HepG2 (cell line): Measurements from ENCODE around the gene FKBP5. TPM values are rescaled to one million over a fixed set of nuclear protein-coding genes. Genes with fewer than 3 reads are reported as not detected.

Experiments used
- ATAC-seq: fragments of 200-7000 bp; cut with Tn5 transposase; 3 replicates; pipeline ENCODE4 v1.9.1; 2020; ENCODE audit warnings: mild to moderate bottlenecking, moderate library complexity
- BruUV-seq: library from RNA; stranded (reverse); fragments of 400-500 nt; replicated peaks from 2 replicates; lab custom pipeline; 2021; lab: Mats Ljungman, UMichigan
- CTCF ChIA-PET: fragments of 300-600 bp; formaldehyde crosslinking; extraction: SDS; loops from one replicate; lab custom pipeline; 2021; ENCODE audit warnings: low total read pairs, inconsistent platforms, low intra/inter-chr PET ratio; lab: Yijun Ruan, JAX
- POLR2A ChIA-PET: fragments of 350-600 bp; sonication (Branson Sonifier 250); formaldehyde crosslinking; loops from one replicate; lab custom pipeline; 2020; ENCODE audit warnings: antibody characterized with exemption, inconsistent platforms; lab: Yijun Ruan, JAX
- DNase-seq: peaks from one replicate; pipeline ENCODE4 v3.0.0-alpha.2; 2015; ENCODE audit warnings: low spot score
- FAIRE-seq: peaks from 3 replicates; lab custom pipeline; 2011; peaks lifted over from hg19 to GRCh38; lab: Jason Lieb, UNC
- H2AFZ ChIP-seq: one replicate; pipeline ENCODE4 v1.6.1; 2011; ENCODE audit warnings: low read length, inconsistent platforms
- H3K27ac ChIP-seq: fragments of 300-600 bp; 3 replicates; pipeline ENCODE4 v1.8.0; 2011; ENCODE audit warnings: mixed run types, mild to moderate bottlenecking, mixed read lengths, low read length, inconsistent platforms; ENCODE audit not compliant: insufficient read depth; ENCODE audit errors: extremely low read length
- H3K27me3 ChIP-seq, 2 experiments: fragments of 200-600 bp in 1 of 2; 2 replicates in 1 of 2; 3 replicates in 1 of 2; pipeline versions ENCODE4 v1.6.0 to v1.8.0; 2011; ENCODE audit warnings: low read length in 2 of 2, mild to moderate bottlenecking in 2 of 2, moderate library complexity in 2 of 2, inconsistent platforms in 1 of 2; ENCODE audit not compliant: insufficient read depth in 2 of 2, control insufficient read depth in 1 of 2
- H3K36me3 ChIP-seq, 2 experiments: fragments of 200-600 bp in 1 of 2; replicated peaks in 1 of 2; 2 replicates in 1 of 2; 3 replicates in 1 of 2; pipeline versions ENCODE4 v1.5.1 to v1.8.0; 2011; ENCODE audit warnings: low read length in 2 of 2, inconsistent platforms in 1 of 2; ENCODE audit not compliant: insufficient read depth in 2 of 2, control insufficient read depth in 1 of 2
- H3K4me1 ChIP-seq: 2 replicates; pipeline ENCODE4 v1.5.1; 2012; ENCODE audit warnings: low read length, inconsistent platforms; ENCODE audit not compliant: insufficient read depth
- H3K4me2 ChIP-seq: 2 replicates; pipeline ENCODE4 v1.6.0; 2011; ENCODE audit warnings: low read depth, low read length, inconsistent platforms
- H3K4me3 ChIP-seq, 3 experiments: fragments of 200-600 bp in 1 of 3; sonication (generic), shearing (Covaris generic) in 1 of 3; replicated peaks in 1 of 3; 2 replicates each; pipeline ENCODE4 v1.5.1; 2011 to 2016; ENCODE audit warnings: low read length in 3 of 3, inconsistent platforms in 2 of 3, low read depth in 2 of 3, mild to moderate bottlenecking in 2 of 3, control low read depth in 1 of 3, mixed read lengths in 1 of 3; ENCODE audit not compliant: insufficient read depth in 1 of 3
- H3K79me2 ChIP-seq: one replicate; pipeline ENCODE4 v1.6.1; 2011; ENCODE audit warnings: low read length, inconsistent platforms; ENCODE audit not compliant: insufficient read depth
- H3K9ac ChIP-seq: 2 replicates; pipeline ENCODE4 v1.6.0; 2011; ENCODE audit warnings: mild to moderate bottlenecking, low read depth, low read length, inconsistent platforms; ENCODE audit not compliant: insufficient read depth
- H3K9me3 ChIP-seq: 2 replicates; pipeline ENCODE4 v1.5.1; 2012; ENCODE audit warnings: mild to moderate bottlenecking, low read length
- H4K20me1 ChIP-seq: 2 replicates; pipeline ENCODE4 v1.6.0; 2011; ENCODE audit warnings: inconsistent platforms, mild to moderate bottlenecking, low read length, moderate library complexity; ENCODE audit not compliant: insufficient read depth
- GZF1 ChIP-seq: sonication (generic); formaldehyde crosslinking; IDR thresholded peaks from 2 replicates; pipeline ENCODE4 v1.5.1; 2020; ENCODE audit warnings: mild to moderate bottlenecking, missing genetic modification reagents
- MAX ChIP-seq: IDR thresholded peaks from 2 replicates; pipeline ENCODE4 v1.6.1; 2012; ENCODE audit warnings: inconsistent platforms
- NR2F6 ChIP-seq, 2 experiments: IDR thresholded peaks; 2 replicates each; pipeline ENCODE4 v1.6.1; 2016; ENCODE audit warnings: antibody characterized with exemption in 1 of 2, mild to moderate bottlenecking in 1 of 2
- ZNF12 ChIP-seq: sonication (generic); formaldehyde crosslinking; IDR thresholded peaks from 2 replicates; pipeline ENCODE4 v1.5.0; 2020; ENCODE audit warnings: missing genetic modification reagents
- ZNF629 ChIP-seq: sonication (generic); formaldehyde crosslinking; conservative IDR thresholded peaks from 2 replicates; pipeline ENCODE4 v1.5.0; 2020; ENCODE audit warnings: missing genetic modification reagents
- WGBS: methylation state at CpG from one replicate; pipeline ENCODE4 v1.1.6; 2017; ENCODE audit warnings: low lambda C conversion rate; 5-methylcytosine and 5-hydroxymethylcytosine counted together
- in situ Hi-C: cut with HindIII; loops from 2 replicates; pipeline ENCODE4 v1.10.0; 2017; ENCODE audit warnings: low pct_unique_long_range_greater_than_20kb; ENCODE audit not compliant: extremely low pct_ligation_motif_present
- intact Hi-C: fragments of 100-400 bp; cut with micrococcal nuclease; formaldehyde crosslinking; loops from one replicate; pipeline ENCODE4 v1.10.0; 2022; ENCODE audit not compliant: unreplicated experiment
- polyA plus RNA-seq, 8 experiments: library from polyadenylated mRNA; depleted of rRNA in 3 of 8; stranded (reverse) in 7 of 8; unstranded in 1 of 8; fragments of >200 nt; fragmentation: Illumina TruSeq in 4 of 8; extraction: Trizol in 4 of 8; gene quantifications; 2 replicates each; pipeline versions ENCODE4 v1.2.1 to v1.2.3, GENCODE V29; 2011 to 2016; ENCODE audit warnings: low read depth in 4 of 8, missing spikeins in 1 of 8, mixed read lengths in 1 of 8; ENCODE audit not compliant: insufficient read depth in 1 of 8
- total RNA-seq, 5 experiments: library from RNA; depleted of rRNA; stranded (reverse); fragments of >200 nt; fragmentation: Illumina TruSeq; extraction: Trizol; gene quantifications; 2 replicates each; pipeline ENCODE4 v1.2.3, GENCODE V29; 2016; ENCODE audit warnings: low read depth in 1 of 5
- TF ChIP-seq, protein P1 (sequence below): sonication (generic); formaldehyde crosslinking; IDR thresholded peaks from 2 replicates; pipeline ENCODE4 v1.4.0; 2020; ENCODE audit warnings: missing genetic modification reagents, borderline replicate concordance
- TF ChIP-seq, protein P2 (sequence below): sonication (generic); formaldehyde crosslinking; IDR thresholded peaks from 2 replicates; pipeline ENCODE4 v1.4.0; 2020; ENCODE audit warnings: missing genetic modification reagents
- TF ChIP-seq, protein P3 (sequence below): sonication (generic); formaldehyde crosslinking; IDR thresholded peaks from 2 replicates; pipeline ENCODE4 v1.4.0; 2020; ENCODE audit warnings: mild to moderate bottlenecking, missing genetic modification reagents
- TF ChIP-seq, protein P4 (sequence below): sonication (generic); formaldehyde crosslinking; IDR thresholded peaks from 2 replicates; pipeline ENCODE4; 2020; ENCODE audit warnings: missing genetic modification reagents, mild to moderate bottlenecking, borderline replicate concordance

Gene FKBP5
- total and polyA plus RNA-seq, 2 of the 13 experiments (the other 11 are each of a cell fraction or from before 2014, with no cell fraction given) = 8.0 to 17.4 TPM

GRCh38 chr6:35723587-35723986 is 34.9 kb upstream of the FKBP5 start:
- H3K27ac ChIP-seq = no peak overlapping the region
- ChIA-PET POLR2A (interaction anchor here (1.0 kb wide), 1 partner anchor 9 kb away, joined by 4 read pairs; no protein-coding TSS in a partner anchor), CTCF (no interaction called here)
- H3K9ac ChIP-seq = no peak overlapping the region
- ATAC-seq (no peak), DNase-seq (no peak), FAIRE-seq (no peak)
- no peaks in the 10 kb centered on the region; a peak in 1 of 5 replicates for H3K27me3 ChIP-seq
- no peak overlapping the region for H3K4me3 ChIP-seq
- no peaks in the 10 kb centered on the region for H3K36me3 ChIP-seq
- no peaks in the 10 kb centered on the region for H3K79me2 ChIP-seq
- H3K9me3 ChIP-seq = no peaks in the 10 kb centered on the region
- no peak overlapping the region for H2AFZ ChIP-seq
- BruUV-seq = no TSS peak
- TF ChIP-seq, protein P1, sequence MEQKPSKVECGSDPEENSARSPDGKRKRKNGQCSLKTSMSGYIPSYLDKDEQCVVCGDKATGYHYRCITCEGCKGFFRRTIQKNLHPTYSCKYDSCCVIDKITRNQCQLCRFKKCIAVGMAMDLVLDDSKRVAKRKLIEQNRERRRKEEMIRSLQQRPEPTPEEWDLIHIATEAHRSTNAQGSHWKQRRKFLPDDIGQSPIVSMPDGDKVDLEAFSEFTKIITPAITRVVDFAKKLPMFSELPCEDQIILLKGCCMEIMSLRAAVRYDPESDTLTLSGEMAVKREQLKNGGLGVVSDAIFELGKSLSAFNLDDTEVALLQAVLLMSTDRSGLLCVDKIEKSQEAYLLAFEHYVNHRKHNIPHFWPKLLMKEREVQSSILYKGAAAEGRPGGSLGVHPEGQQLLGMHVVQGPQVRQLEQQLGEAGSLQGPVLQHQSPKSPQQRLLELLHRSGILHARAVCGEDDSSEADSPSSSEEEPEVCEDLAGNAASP (CRISPR knock-in tag) = no peak
- 0 out of 2 replicates have a peak overlapping the region, but pooled peaks have one; percentile 9 for H3K4me2 ChIP-seq
- intact Hi-C loops = no loop called here
- WGBS = 83% methylated on average over 2 of the region's 2 CpGs
- no peaks in the 10 kb centered on the region for H4K20me1 ChIP-seq
- peaks cover 77% of the 10 kb centered on the region for H3K4me1 ChIP-seq
- in situ Hi-C loops = no loop called here

- in situ Hi-C loops (no loop called here), intact Hi-C loops (no loop called here)
- Histone ChIP-seq H3K79me2 (no peaks in the 10 kb centered on the region), H3K36me3 (no peaks in the 10 kb centered on the region), H2AFZ (peak overlapping the region; percentile 24), H3K4me3 (no peak overlapping the region), H3K4me1 (peaks cover 73% of the 10 kb centered on the region), H3K27me3 (no peaks in the 10 kb centered on the region; a peak in 1 of 5 replicates), H3K27ac (no peak overlapping the region), H4K20me1 (no peaks in the 10 kb centered on the region), H3K9ac (no peak overlapping the region), H3K4me2 (peak overlapping the region; percentile 22), H3K9me3 (no peaks in the 10 kb centered on the region)
- CTCF ChIA-PET = no interaction called here
- no peak for DNase-seq
- BruUV-seq = no TSS peak
- FAIRE-seq = no peak
- ATAC-seq = peak; percentile 16
- POLR2A ChIA-PET = interaction anchor here (0.8 kb wide), 1 partner anchor 35 kb away, joined by 4 read pairs; no protein-coding TSS in a partner anchor
- WGBS = 67% methylated on average over 6 of the region's 10 CpGs
- TF ChIP-seq ZNF12 (CRISPR knock-in tag) (no peak), NR2F6 (IDR thresholded peaks at IDR 0.05) (no peak), NR2F6 (CRISPR knock-in tag; IDR thresholded peaks at IDR 0.05) (peak; percentile 68; the same call in 1 of the 2 replicates), ZNF629 (CRISPR knock-in tag) (no peak), MAX (peak; percentile 93), GZF1 (CRISPR knock-in tag) (no peak)
- TF ChIP-seq, protein P2, sequence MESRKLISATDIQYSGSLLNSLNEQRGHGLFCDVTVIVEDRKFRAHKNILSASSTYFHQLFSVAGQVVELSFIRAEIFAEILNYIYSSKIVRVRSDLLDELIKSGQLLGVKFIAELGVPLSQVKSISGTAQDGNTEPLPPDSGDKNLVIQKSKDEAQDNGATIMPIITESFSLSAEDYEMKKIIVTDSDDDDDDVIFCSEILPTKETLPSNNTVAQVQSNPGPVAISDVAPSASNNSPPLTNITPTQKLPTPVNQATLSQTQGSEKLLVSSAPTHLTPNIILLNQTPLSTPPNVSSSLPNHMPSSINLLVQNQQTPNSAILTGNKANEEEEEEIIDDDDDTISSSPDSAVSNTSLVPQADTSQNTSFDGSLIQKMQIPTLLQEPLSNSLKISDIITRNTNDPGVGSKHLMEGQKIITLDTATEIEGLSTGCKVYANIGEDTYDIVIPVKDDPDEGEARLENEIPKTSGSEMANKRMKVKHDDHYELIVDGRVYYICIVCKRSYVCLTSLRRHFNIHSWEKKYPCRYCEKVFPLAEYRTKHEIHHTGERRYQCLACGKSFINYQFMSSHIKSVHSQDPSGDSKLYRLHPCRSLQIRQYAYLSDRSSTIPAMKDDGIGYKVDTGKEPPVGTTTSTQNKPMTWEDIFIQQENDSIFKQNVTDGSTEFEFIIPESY (CRISPR knock-in tag) = no peak
- TF ChIP-seq, protein P3, sequence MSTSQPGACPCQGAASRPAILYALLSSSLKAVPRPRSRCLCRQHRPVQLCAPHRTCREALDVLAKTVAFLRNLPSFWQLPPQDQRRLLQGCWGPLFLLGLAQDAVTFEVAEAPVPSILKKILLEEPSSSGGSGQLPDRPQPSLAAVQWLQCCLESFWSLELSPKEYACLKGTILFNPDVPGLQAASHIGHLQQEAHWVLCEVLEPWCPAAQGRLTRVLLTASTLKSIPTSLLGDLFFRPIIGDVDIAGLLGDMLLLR (CRISPR knock-in tag) = no peak
- TF ChIP-seq, protein P4, sequence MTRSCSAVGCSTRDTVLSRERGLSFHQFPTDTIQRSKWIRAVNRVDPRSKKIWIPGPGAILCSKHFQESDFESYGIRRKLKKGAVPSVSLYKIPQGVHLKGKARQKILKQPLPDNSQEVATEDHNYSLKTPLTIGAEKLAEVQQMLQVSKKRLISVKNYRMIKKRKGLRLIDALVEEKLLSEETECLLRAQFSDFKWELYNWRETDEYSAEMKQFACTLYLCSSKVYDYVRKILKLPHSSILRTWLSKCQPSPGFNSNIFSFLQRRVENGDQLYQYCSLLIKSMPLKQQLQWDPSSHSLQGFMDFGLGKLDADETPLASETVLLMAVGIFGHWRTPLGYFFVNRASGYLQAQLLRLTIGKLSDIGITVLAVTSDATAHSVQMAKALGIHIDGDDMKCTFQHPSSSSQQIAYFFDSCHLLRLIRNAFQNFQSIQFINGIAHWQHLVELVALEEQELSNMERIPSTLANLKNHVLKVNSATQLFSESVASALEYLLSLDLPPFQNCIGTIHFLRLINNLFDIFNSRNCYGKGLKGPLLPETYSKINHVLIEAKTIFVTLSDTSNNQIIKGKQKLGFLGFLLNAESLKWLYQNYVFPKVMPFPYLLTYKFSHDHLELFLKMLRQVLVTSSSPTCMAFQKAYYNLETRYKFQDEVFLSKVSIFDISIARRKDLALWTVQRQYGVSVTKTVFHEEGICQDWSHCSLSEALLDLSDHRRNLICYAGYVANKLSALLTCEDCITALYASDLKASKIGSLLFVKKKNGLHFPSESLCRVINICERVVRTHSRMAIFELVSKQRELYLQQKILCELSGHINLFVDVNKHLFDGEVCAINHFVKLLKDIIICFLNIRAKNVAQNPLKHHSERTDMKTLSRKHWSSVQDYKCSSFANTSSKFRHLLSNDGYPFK (CRISPR knock-in tag) = no peak
Observed at GRCh38 chr6:35722121-35722761, 33.5 kb upstream of the FKBP5 start.
